Activated CD4-positive, alpha-beta T cell treated with anti-CD3 and anti-CD28 coated beads, Interleukin-2, amount 10 ng/mL, durations not matched to agents 7 days and 5 days (primary cell): ENCODE results near the gene ZNF283. TPM values are rescaled to one million over a fixed set of nuclear protein-coding genes. Genes with fewer than 3 reads are reported as not detected.

Source experiments
- CTCF ChIA-PET: fragments of 350-600 bp; sonication (Branson Sonifier 250); formaldehyde crosslinking; loops from one replicate; lab custom pipeline; 2021; ENCODE audit warnings: antibody characterized with exemption; lab: Charles Lee
- POLR2A ChIA-PET: fragments of 350-600 bp; sonication (Branson Sonifier 250); formaldehyde crosslinking; loops from one replicate; lab custom pipeline; 2021; ENCODE audit warnings: antibody characterized with exemption; lab: Charles Lee
- DNase-seq: peaks from one replicate; pipeline ENCODE4 v3.0.0-alpha.2; 2020
- H3K27ac Mint-ChIP-seq: one replicate; pipeline ENCODE4 v1.8.0; 2021; ENCODE audit warnings: mild to moderate bottlenecking, moderate library complexity, mixed read lengths
- H3K27me3 Mint-ChIP-seq: one replicate; pipeline ENCODE4 v1.8.0; 2021; ENCODE audit warnings: mixed read lengths
- H3K36me3 Mint-ChIP-seq: one replicate; pipeline ENCODE4 v1.8.0; 2021; ENCODE audit warnings: low read depth, mixed read lengths
- H3K4me1 Mint-ChIP-seq: one replicate; pipeline ENCODE4 v1.8.0; 2021; ENCODE audit warnings: mixed read lengths
- H3K4me3 Mint-ChIP-seq: one replicate; pipeline ENCODE4 v1.8.0; 2021; ENCODE audit warnings: mild to moderate bottlenecking, moderate library complexity, mixed read lengths
- H3K9me3 Mint-ChIP-seq: one replicate; pipeline ENCODE4 v1.8.0; 2021; ENCODE audit warnings: mixed read lengths
- total RNA-seq, 2 experiments: library from RNA; stranded (reverse); gene quantifications; one replicate each; pipeline ENCODE4 v1.2.3, GENCODE V29; 2021

The ZNF283 gene
- total RNA-seq = 1 to 10 TPM; 6.1 to 7.4 TPM

- Mint-ChIP-seq H3K36me3 (peaks cover 39% of the 10 kb centered on the region), H3K4me1 (peaks cover 19% of the 10 kb centered on the region), H3K27ac (peak within 1 kb of the TSS; percentile 77), H3K4me3 (peak within 1 kb of the TSS; percentile 83), H3K27me3 (peaks cover 9% of the 10 kb centered on the region), H3K9me3 (peaks cover 25% of the 10 kb centered on the region)
- POLR2A ChIA-PET = no interaction called here
- peak; percentile 84 for DNase-seq
- CTCF ChIA-PET = no interaction called here
Observed at GRCh38 chr19:43826787-43827754, at the start of gene ZNF283. ZNF283 (plus strand) TSS chr19:43827321; CDS start chr19:43833505, 6,184 bp downstream.

DNA sequence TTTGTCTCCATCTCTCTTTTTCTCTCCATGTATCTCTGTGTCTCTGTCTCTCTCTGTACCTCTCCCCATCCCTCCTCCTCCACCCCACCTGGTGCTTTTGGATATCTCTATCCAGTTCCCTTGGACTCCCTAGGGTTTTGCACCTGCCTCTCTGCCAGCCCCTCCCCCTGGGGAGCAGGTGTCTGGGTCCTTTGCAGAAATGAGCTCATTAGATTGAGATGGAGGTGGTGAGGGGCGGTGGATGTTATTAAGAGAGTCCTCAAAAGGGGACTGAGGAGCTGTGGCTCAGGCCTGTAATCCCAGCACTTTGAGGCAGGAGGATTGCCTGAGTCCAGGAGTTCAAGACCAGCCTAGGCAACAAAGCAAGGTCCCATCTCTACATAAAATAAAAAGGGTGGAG, 48.5 kb upstream of the ZNF283 start:
- Mint-ChIP-seq H3K27ac (peak overlapping the region; percentile 91), H3K9me3 (no peaks in the 10 kb centered on the region), H3K36me3 (peaks cover 10% of the 10 kb centered on the region), H3K27me3 (no peaks in the 10 kb centered on the region), H3K4me3 (peak overlapping the region; percentile 79), H3K4me1 (peaks cover 70% of the 10 kb centered on the region)
- ChIA-PET CTCF (interaction anchor here (1.1 to 9.1 kb wide), 2 partner anchors 11 to 74 kb away, joined by 4 to 88 read pairs; no protein-coding TSS in a partner anchor), POLR2A (interaction anchor here (1.4 to 1.5 kb wide), 2 partner anchors 21 to 23 kb away, joined by 3 to 4 read pairs; no protein-coding TSS in a partner anchor)
- DNase-seq = no peak

DNA sequence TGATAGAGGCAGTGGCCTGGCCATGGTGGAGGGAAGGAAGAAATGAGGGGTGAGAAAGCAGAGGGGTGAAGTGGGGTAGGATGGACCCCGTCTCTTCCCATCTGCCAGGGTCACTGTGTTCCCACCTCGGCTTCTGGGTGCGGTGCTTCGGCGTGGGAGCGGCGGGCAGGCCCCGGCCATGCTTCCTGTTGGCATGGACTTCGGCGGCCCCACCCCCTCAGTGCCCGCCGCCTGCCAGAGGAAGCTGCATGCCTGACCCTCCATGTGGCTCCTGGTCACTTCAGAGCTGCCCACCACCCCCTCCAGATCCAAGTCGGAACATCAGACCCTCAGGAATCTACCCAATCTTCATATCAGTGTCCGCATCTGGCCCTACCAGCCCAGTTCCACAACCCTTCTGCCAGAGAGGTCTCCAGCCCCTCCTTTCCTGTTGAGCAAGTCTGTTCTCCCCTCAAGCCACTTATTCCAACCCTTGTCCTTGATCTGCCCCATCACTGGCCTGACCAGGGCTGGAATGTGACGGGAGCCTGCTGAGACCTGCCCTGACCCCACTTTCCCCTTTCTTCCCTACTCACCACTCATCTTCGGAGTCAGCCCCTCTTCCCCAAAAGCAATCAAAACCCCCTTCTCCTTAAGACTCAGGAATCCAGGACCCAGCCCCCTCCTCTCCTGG, 47.8 kb upstream of the ZNF283 start:
- no peaks in the 10 kb centered on the region for H3K9me3 Mint-ChIP-seq
- ChIA-PET POLR2A (interaction anchor here (1.0 kb wide), 1 partner anchor 111 kb away, joined by 4 read pairs; no protein-coding TSS in a partner anchor), CTCF (interaction anchor here (1.1 to 9.1 kb wide), 3 partner anchors 12 to 75 kb away, joined by 4 to 88 read pairs (median 6); no protein-coding TSS in a partner anchor)
- no peak for DNase-seq
- peak overlapping the region; percentile 79 for H3K4me3 Mint-ChIP-seq
- peak overlapping the region; percentile 91 for H3K27ac Mint-ChIP-seq
- H3K27me3 Mint-ChIP-seq = no peaks in the 10 kb centered on the region
- H3K4me1 Mint-ChIP-seq = peaks cover 77% of the 10 kb centered on the region
- H3K36me3 Mint-ChIP-seq = peaks cover 9% of the 10 kb centered on the region

DNA sequence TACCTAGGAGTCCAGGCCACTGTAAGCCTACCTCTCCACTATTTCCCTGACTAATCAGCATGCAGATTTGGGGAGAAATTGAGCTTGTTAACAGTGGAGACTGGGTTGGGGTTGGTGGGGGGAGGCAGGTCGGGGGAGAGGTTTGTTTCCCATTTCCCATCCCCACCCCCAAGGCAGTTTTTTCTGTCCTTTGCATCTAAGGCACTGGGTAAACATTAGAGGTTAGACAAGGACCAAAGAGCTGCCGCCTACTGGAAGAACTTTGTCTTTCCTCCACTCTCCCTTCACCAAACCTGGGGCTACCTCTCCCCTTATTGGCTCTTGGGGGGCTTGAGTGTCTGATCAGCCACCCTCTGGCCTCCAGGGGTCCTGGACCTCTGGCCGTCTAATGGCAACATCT, 47.3 kb upstream of the ZNF283 start:
- DNase-seq = no peak
- Mint-ChIP-seq H3K9me3 (no peaks in the 10 kb centered on the region), H3K4me3 (peak overlapping the region; percentile 79), H3K4me1 (peaks cover 82% of the 10 kb centered on the region), H3K27ac (peak overlapping the region; percentile 91), H3K27me3 (no peaks in the 10 kb centered on the region), H3K36me3 (peaks cover 7% of the 10 kb centered on the region)
- POLR2A ChIA-PET = interaction anchor here (1.0 kb wide), 1 partner anchor 111 kb away, joined by 4 read pairs; no protein-coding TSS in a partner anchor
- CTCF ChIA-PET = interaction anchor here (1.1 to 9.1 kb wide), 4 partner anchors 12 to 75 kb away, joined by 4 to 88 read pairs (median 5); no protein-coding TSS in a partner anchor

GRCh38 chr19:43780706-43781525, 46.2 kb upstream of the ZNF283 start, which contains the start of gene KCNN4:
KCNN4 (minus strand) TSS chr19:43780973; CDS start chr19:43780861, 112 bp downstream.
- CTCF ChIA-PET = interaction anchor here (1.2 to 9.1 kb wide), 5 partner anchors 13 to 112 kb away, joined by 3 to 88 read pairs (median 4); no protein-coding TSS in a partner anchor
- H3K4me3 Mint-ChIP-seq = peak within 1 kb of the TSS; percentile 79
- peak; percentile 70 for DNase-seq
- peaks cover 5% of the 10 kb centered on the region for H3K36me3 Mint-ChIP-seq
- no peaks in the 10 kb centered on the region for H3K9me3 Mint-ChIP-seq
- no peaks in the 10 kb centered on the region for H3K27me3 Mint-ChIP-seq
- H3K27ac Mint-ChIP-seq = peak within 1 kb of the TSS; percentile 93
- H3K4me1 Mint-ChIP-seq = peaks cover 83% of the 10 kb centered on the region
- POLR2A ChIA-PET = no interaction called here

DNA sequence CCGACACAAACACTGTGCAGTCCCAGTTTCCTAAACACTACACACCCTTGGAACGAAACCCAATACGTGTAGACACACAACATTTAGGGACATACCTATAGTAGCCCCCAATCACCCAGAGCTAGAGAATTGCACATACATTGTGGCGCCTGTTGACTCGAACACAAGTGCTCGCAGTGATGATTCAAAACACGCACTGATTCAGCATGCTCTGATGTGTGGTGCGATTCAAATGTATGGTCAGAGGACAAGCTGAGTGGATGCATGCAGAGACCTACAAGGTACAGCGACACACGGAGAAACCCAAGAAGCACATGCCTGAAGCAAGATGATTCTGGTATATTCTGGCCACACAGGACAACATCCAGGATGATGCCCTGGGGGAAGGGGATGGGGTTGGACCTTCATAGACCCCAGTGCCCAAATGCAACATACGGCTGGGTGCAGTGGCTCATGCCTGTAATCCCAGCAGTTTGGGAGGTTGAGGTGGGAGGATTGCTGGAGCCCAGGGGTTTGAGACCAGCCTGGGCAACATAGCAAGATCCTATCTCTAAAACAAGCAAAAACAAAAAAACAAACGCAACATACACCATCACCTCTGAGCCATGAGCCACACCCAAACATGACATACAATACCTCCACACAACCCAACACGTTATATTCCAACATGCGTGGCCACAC, 45.4 kb upstream of the ZNF283 start:
- ChIA-PET POLR2A (no interaction called here), CTCF (interaction anchor here (1.2 to 9.1 kb wide), 5 partner anchors 14 to 113 kb away, joined by 3 to 88 read pairs (median 4); no protein-coding TSS in a partner anchor)
- Mint-ChIP-seq H3K4me1 (peaks cover 76% of the 10 kb centered on the region), H3K27ac (peak overlapping the region; percentile 93), H3K36me3 (peaks cover 5% of the 10 kb centered on the region), H3K9me3 (no peaks in the 10 kb centered on the region), H3K4me3 (peak overlapping the region; percentile 79), H3K27me3 (no peaks in the 10 kb centered on the region)
- DNase-seq = no peak

- Mint-ChIP-seq H3K27ac (peak overlapping the region; percentile 93), H3K9me3 (no peaks in the 10 kb centered on the region), H3K4me1 (peaks cover 71% of the 10 kb centered on the region), H3K4me3 (peak overlapping the region; percentile 33), H3K27me3 (no peaks in the 10 kb centered on the region), H3K36me3 (peaks cover 1% of the 10 kb centered on the region)
- CTCF ChIA-PET = interaction anchor here (3.0 to 9.1 kb wide), 2 partner anchors 13 to 15 kb away, joined by 6 to 88 read pairs; no protein-coding TSS in a partner anchor
- DNase-seq = no peak
- POLR2A ChIA-PET = no interaction called here
Observed at GRCh38 chr19:43782311-43782660, 44.8 kb upstream of the ZNF283 start.

- DNase-seq = no peak
- peak overlapping the region; percentile 93 for H3K27ac Mint-ChIP-seq
- H3K4me1 Mint-ChIP-seq = peaks cover 66% of the 10 kb centered on the region
- H3K4me3 Mint-ChIP-seq = peak overlapping the region; percentile 33
- no peaks in the 10 kb centered on the region for H3K9me3 Mint-ChIP-seq
- CTCF ChIA-PET = interaction anchor here (9.1 kb wide), 1 partner anchor 15 kb away, joined by 88 read pairs; no protein-coding TSS in a partner anchor
- H3K27me3 Mint-ChIP-seq = no peaks in the 10 kb centered on the region
- POLR2A ChIA-PET = no interaction called here
- H3K36me3 Mint-ChIP-seq = no peaks in the 10 kb centered on the region
Observed at GRCh38 chr19:43782689-43783231, 44.4 kb upstream of the ZNF283 start.

- H3K9me3 Mint-ChIP-seq = no peaks in the 10 kb centered on the region
- peak overlapping the region; percentile 26 for H3K4me3 Mint-ChIP-seq
- H3K36me3 Mint-ChIP-seq = no peaks in the 10 kb centered on the region
- POLR2A ChIA-PET = no interaction called here
- DNase-seq = no peak
- peaks cover 58% of the 10 kb centered on the region for H3K4me1 Mint-ChIP-seq
- H3K27ac Mint-ChIP-seq = peak overlapping the region; percentile 91
- CTCF ChIA-PET = no interaction called here
- H3K27me3 Mint-ChIP-seq = no peaks in the 10 kb centered on the region
Observed at GRCh38 chr19:43783636-43784035, 43.5 kb upstream of the ZNF283 start.

DNA sequence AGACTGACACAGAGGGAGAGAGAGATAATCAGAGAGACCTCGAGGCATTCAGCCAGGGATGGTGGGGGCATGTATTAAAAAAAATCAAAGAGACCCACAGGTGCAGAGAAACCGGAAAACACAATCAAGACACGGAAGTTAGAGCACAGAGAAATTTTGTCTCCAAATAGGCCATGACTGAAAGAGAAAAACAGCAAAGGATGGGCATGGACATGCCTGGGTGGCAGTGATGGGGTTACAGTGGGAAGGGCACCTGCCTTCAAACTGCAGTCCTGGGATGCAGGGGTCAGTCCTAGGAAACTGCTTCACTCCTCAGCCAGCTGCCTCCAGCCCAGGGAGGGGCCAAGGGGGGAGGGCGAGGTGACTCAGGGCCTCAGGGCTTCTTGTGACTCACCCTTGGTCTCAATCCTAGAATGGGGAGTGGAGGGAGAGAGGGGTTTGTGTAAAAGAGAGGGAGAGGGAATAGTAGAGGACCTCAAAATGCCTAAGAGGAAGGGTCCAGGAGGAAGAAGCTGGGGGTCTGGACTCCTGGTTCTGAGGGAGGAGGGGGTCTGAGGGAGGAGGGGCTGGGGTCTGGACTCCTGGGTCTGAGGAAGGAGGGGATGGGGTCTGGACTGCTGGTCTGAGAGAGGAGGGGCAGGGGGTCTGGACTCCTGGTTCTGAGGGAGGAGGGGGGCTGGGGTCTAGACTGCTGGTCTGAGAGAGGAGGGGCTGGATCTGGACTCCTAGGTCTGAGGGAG, 42.7 kb upstream of the ZNF283 start:
- H3K36me3 Mint-ChIP-seq = no peaks in the 10 kb centered on the region
- DNase-seq = peak; percentile 45
- peak overlapping the region; percentile 91 for H3K27ac Mint-ChIP-seq
- POLR2A ChIA-PET = no interaction called here
- H3K4me1 Mint-ChIP-seq = peaks cover 52% of the 10 kb centered on the region
- H3K9me3 Mint-ChIP-seq = no peaks in the 10 kb centered on the region
- peak overlapping the region; percentile 26 for H3K4me3 Mint-ChIP-seq
- CTCF ChIA-PET = interaction anchor here (0.5 to 2.1 kb wide), 8 partner anchors 8 to 384 kb away, joined by 3 to 12 read pairs (median 4); no protein-coding TSS in a partner anchor
- H3K27me3 Mint-ChIP-seq = no peaks in the 10 kb centered on the region
